Activated B cell treated with CpG ODN at 0.5 μM for 24 hours (primary cell): ENCODE measurements around the gene MCF2L. TPM values are rescaled to one million over a fixed set of nuclear protein-coding genes. Genes with fewer than 3 reads are reported as not detected.

Experiments used
- ATAC-seq: fragments of 200-7000 bp; cut with Tn5 transposase; one replicate; pipeline ENCODE4 v1.10.0; 2021; ENCODE audit warnings: low read depth, mild to moderate bottlenecking, moderate library complexity
- CTCF ChIA-PET: fragments of 350-600 bp; sonication (Branson Sonifier 250); formaldehyde crosslinking; loops from one replicate; lab custom pipeline; 2021; ENCODE audit warnings: antibody characterized with exemption; lab: Charles Lee
- POLR2A ChIA-PET: fragments of 350-600 bp; sonication (Branson Sonifier 250); formaldehyde crosslinking; loops from one replicate; lab custom pipeline; 2021; ENCODE audit warnings: antibody characterized with exemption; lab: Charles Lee
- DNase-seq: peaks from one replicate; pipeline ENCODE4 v3.0.0; 2022
- H3K27ac Mint-ChIP-seq: one replicate; pipeline ENCODE4 v1.8.0; 2020; ENCODE audit warnings: mixed read lengths
- H3K27me3 Mint-ChIP-seq: one replicate; pipeline ENCODE4 v1.8.0; 2021; ENCODE audit warnings: mixed read lengths
- H3K36me3 Mint-ChIP-seq: one replicate; pipeline ENCODE4 v1.8.0; 2021; ENCODE audit warnings: low read depth, mixed read lengths
- H3K4me1 Mint-ChIP-seq: one replicate; pipeline ENCODE4 v1.8.0; 2021; ENCODE audit warnings: mixed read lengths
- H3K4me3 Mint-ChIP-seq: one replicate; pipeline ENCODE4 v1.8.0; 2020; ENCODE audit warnings: mild to moderate bottlenecking, mixed read lengths
- H3K9me3 Mint-ChIP-seq: one replicate; pipeline ENCODE4 v1.8.0; 2020; ENCODE audit warnings: mixed read lengths
- intact Hi-C: fragments of 100-400 bp; cut with micrococcal nuclease; formaldehyde crosslinking; loops from one replicate; pipeline ENCODE4 v1.15.1; 2024
- total RNA-seq: library from RNA; stranded (reverse); gene quantifications from 2 replicates; pipeline ENCODE4 v1.2.3, GENCODE V29; 2022
- TF ChIP-seq, protein P1 (sequence below): fragments of 200-600 bp; IDR thresholded peaks from one replicate; pipeline ENCODE4 v1.8.0; 2022; ENCODE audit warnings: antibody characterized with exemption, mild to moderate bottlenecking

Gene MCF2L
- total RNA-seq, 1 donor from 2014 or later, result 3.4 TPM

DNA sequence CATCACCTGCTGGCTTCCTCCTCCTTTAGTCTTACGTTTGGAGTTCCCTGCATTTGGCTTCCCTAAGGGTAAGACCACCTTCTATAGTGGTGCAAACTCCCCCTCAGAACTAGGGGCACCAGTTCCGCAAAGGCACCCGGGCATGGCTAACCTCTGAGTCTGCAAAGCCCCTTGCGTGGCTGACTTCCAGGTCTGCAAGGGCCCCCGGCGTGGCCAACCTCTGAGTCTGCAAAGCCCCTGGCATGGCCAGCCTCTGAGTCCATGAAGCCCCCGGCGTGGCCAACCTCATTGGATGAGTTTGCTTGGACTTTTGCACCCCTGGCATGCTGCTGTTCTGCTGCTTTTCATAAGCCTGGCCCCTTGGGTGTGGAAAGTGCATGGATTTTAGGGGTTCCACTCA, 5.1 kb downstream of the MCF2L start:
- no peak overlapping the region for H3K27ac Mint-ChIP-seq
- TF ChIP-seq, protein P1, sequence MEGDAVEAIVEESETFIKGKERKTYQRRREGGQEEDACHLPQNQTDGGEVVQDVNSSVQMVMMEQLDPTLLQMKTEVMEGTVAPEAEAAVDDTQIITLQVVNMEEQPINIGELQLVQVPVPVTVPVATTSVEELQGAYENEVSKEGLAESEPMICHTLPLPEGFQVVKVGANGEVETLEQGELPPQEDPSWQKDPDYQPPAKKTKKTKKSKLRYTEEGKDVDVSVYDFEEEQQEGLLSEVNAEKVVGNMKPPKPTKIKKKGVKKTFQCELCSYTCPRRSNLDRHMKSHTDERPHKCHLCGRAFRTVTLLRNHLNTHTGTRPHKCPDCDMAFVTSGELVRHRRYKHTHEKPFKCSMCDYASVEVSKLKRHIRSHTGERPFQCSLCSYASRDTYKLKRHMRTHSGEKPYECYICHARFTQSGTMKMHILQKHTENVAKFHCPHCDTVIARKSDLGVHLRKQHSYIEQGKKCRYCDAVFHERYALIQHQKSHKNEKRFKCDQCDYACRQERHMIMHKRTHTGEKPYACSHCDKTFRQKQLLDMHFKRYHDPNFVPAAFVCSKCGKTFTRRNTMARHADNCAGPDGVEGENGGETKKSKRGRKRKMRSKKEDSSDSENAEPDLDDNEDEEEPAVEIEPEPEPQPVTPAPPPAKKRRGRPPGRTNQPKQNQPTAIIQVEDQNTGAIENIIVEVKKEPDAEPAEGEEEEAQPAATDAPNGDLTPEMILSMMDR, result no peak
- H3K27me3 Mint-ChIP-seq, result peaks cover 33% of the 10 kb centered on the region
- ChIA-PET CTCF (no interaction called here), POLR2A (no interaction called here)
- no peaks in the 10 kb centered on the region for H3K9me3 Mint-ChIP-seq
- no peak overlapping the region for H3K4me3 Mint-ChIP-seq
- ATAC-seq (no peak), DNase-seq (no peak)
- H3K36me3 Mint-ChIP-seq, result no peaks in the 10 kb centered on the region
- intact Hi-C loops, result no loop called here
- peaks cover 8% of the 10 kb centered on the region for H3K4me1 Mint-ChIP-seq

DNA sequence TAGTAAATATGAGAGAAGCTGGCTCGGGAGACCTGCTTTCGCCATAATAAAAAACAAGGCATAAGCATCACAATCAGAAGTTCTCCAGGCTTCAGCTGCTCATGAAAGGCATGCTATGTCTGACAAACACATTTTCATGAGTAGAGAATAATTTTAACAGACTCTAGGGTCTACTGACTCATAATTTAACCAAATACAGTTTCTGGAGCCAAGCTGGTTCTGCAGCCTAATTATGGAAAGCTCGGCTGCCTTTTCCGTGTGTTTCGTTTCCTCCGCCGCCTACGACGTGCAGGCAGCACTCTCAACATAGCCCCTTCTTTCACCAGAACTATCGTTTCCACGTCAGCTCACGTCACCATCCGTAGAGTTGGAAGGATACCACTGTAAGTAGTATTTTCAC, 5.7 kb downstream of the MCF2L start:
- Mint-ChIP-seq H3K27ac (no peak overlapping the region), H3K4me1 (peaks cover 2% of the 10 kb centered on the region), H3K36me3 (no peaks in the 10 kb centered on the region), H3K9me3 (no peaks in the 10 kb centered on the region), H3K27me3 (peaks cover 28% of the 10 kb centered on the region), H3K4me3 (no peak overlapping the region)
- intact Hi-C loops, result no loop called here
- CTCF ChIA-PET, result no interaction called here
- ATAC-seq, result no peak
- TF ChIP-seq, protein P1, result no peak
- no peak for DNase-seq
- POLR2A ChIA-PET, result no interaction called here

DNA sequence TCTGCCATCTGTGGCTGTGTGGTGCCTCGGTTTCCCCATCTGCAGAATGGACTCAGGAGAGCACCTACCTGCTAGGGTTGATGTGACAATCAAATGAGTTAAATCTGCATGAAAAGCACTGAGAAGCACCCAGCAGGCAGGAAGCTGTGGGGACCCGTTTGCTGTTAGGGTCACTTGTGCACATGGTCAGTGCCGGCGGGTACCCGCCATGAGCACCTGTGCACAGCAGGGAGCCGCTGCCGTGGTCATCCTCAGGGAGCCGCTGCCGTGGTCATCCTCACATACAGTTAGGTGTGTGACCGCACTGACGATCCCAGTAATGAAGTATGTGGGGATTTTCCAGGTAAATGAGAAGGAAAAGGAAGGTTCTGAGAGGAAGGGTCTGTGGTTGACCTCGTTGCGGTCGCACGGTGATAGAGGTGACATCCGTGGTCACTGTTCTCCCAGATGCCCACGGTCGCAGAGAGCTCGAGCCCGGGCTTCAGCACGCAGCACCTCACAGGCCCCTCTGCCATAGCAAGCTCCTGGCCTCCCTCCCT, 6.5 kb downstream of the MCF2L start:
- ChIA-PET POLR2A (no interaction called here), CTCF (no interaction called here)
- no peak overlapping the region for H3K27ac Mint-ChIP-seq

DNA sequence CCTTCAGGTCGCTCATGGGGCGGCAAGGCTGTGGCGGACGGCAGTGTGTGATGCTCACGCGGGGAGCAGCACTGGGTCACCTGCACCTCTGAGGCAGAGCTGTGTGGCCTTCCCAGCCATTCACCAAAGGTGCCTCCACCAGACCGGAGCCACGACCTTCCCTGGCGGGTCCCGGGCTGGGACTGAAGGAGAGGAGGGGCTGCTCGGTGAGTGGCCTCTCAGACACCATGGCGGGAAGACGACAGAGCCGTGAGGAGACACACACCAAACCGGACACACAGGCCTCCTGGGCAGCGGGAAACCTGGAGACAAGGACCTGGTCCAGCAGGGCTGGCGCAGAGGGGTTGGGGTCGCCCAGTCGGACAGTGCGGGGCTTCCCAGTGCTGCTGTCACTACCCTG, 7.5 kb downstream of the MCF2L start:
- POLR2A ChIA-PET, result no interaction called here
- no peak for ATAC-seq
- no peaks in the 10 kb centered on the region for H3K36me3 Mint-ChIP-seq
- H3K9me3 Mint-ChIP-seq, result no peaks in the 10 kb centered on the region
- CTCF ChIA-PET, result no interaction called here
- TF ChIP-seq, protein P1, result no peak
- H3K4me3 Mint-ChIP-seq, result no peak overlapping the region
- no peaks in the 10 kb centered on the region for H3K4me1 Mint-ChIP-seq
- no peak overlapping the region for H3K27ac Mint-ChIP-seq
- DNase-seq, result no peak
- peaks cover 14% of the 10 kb centered on the region for H3K27me3 Mint-ChIP-seq
- intact Hi-C loops, result no loop called here

More for the DNA sequence above, 6.5 kb downstream of the MCF2L start:
- TF ChIP-seq, protein P1, result no peak
- intact Hi-C loops, result no loop called here
- H3K4me3 Mint-ChIP-seq, result no peak overlapping the region
- no peaks in the 10 kb centered on the region for H3K36me3 Mint-ChIP-seq
- no peak for DNase-seq
- H3K27me3 Mint-ChIP-seq, result peaks cover 23% of the 10 kb centered on the region
- no peaks in the 10 kb centered on the region for H3K4me1 Mint-ChIP-seq
- H3K9me3 Mint-ChIP-seq, result no peaks in the 10 kb centered on the region
- ATAC-seq, result no peak

DNA sequence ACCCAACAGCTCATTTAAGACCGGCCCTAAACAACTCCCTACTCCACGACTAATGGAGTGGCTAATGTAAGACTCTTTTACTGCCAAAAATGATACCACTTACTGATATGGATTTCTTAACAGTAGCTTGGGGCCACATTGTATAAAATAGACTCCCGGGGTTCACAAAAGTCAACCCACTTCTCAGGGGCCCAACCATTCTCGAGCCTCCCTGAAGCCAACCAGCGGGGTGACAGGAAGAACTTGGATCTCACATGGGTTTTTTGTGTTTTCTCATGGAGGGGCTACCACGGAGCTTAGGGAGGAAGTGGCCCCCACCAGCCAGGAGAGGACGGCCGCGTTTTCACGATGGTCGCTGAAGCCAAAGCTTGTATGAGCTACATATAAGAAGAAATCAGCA, 8.1 kb downstream of the MCF2L start:
- ATAC-seq (no peak), DNase-seq (no peak)
- TF ChIP-seq, protein P1, result no peak
- no peak overlapping the region for H3K4me3 Mint-ChIP-seq
- CTCF ChIA-PET, result no interaction called here
- H3K27me3 Mint-ChIP-seq, result peaks cover 11% of the 10 kb centered on the region
- POLR2A ChIA-PET, result no interaction called here
- H3K9me3 Mint-ChIP-seq, result no peaks in the 10 kb centered on the region
- no peak overlapping the region for H3K27ac Mint-ChIP-seq
- no peaks in the 10 kb centered on the region for H3K4me1 Mint-ChIP-seq
- no peaks in the 10 kb centered on the region for H3K36me3 Mint-ChIP-seq
- intact Hi-C loops, result no loop called here
